ENCODE measurements around the gene BTC.

DNA sequence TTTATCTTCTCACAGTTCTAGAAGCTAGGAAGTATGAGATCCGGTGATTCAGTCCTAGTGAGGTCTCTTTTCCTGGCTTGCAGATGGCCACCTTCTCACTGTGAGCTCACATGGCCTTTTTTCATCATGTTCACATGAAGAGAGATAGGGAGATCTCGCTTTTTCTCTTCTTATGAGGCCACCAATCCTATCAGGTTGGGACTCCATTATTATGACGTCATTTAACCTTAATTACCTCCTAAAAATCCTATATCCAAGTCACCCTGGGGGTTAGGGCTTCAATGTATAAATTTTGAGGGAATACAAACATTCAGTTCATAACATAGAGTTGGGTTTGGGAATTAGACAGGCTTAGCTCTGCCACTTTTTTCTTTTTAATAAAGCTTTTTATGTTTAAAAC is 6.0 kb upstream of the BTC start:
- no peak for TF ChIP-seq POLR2A (IDR thresholded peaks at IDR 0.05; ENCODE audit: low read length)
- TF ChIP-seq GATA1 (IDR thresholded peaks at IDR 0.05; ENCODE audit: low read depth, low read length): no peak
